Measurements from ENCODE around the gene LHFPL2. TPM values are rescaled to one million over a fixed set of nuclear protein-coding genes. Genes with fewer than 3 reads are reported as not detected.
A peak's percentile ranks its signal among the peaks of the same experiment; 100 is the strongest.
"Not testable (repeated sequence)": the region's sequence is repeated elsewhere in the genome, so short reads cannot be mapped to it uniquely, and the experiment has no call there.

Gene LHFPL2
- total RNA-seq, 2 donors from 2014 or later, result 13.7 to 40.4 TPM

- Histone ChIP-seq H3K9me3 (no peaks in the 10 kb centered on the region), H3K27me3 (replicated peaks; ENCODE audit: insufficient read depth) (no peaks in the 10 kb centered on the region), H3K4me1 (replicated peaks) (no peaks in the 10 kb centered on the region), H3K27ac (no peak overlapping the region), H3K36me3 (no peaks in the 10 kb centered on the region), H3K4me3 (no peak overlapping the region)
- TF ChIP-seq CTCF (IDR thresholded peaks at IDR 0.05) (no peak), POLR2A (IDR thresholded peaks at IDR 0.05) (no peak), POLR2AphosphoS5 (IDR thresholded peaks at IDR 0.05) (no peak)
- 37% methylated on average over 3 of the region's 3 CpGs for WGBS
- no peak for DNase-seq (ENCODE audit: low spot score)
- intact Hi-C loops (cut with DNase I), result no loop called here
These were observed 27.3 kb downstream of the LHFPL2 start for GRCh38 chr5:78621291-78621738.

GRCh38 chr5:78620119-78620518, 28.5 kb downstream of the LHFPL2 start:
- DNase-seq (ENCODE audit: low spot score); H3K27me3 ChIP-seq (replicated peaks; ENCODE audit: insufficient read depth); H3K4me3 ChIP-seq; H3K27ac ChIP-seq; H3K9me3 ChIP-seq; intact Hi-C loops (cut with DNase I); H3K4me1 ChIP-seq (replicated peaks); H3K36me3 ChIP-seq: not testable (repeated sequence)
- 97% methylated on average over 4 of the region's 4 CpGs for WGBS

- TF ChIP-seq POLR2A (IDR thresholded peaks at IDR 0.05) (no peak), POLR2AphosphoS5 (IDR thresholded peaks at IDR 0.05) (no peak), CTCF (IDR thresholded peaks at IDR 0.05) (no peak)
- H3K4me1 ChIP-seq (replicated peaks), result no peaks in the 10 kb centered on the region
- no peak overlapping the region for H3K27ac ChIP-seq
- no peaks in the 10 kb centered on the region for H3K27me3 ChIP-seq (replicated peaks; ENCODE audit: insufficient read depth)
- DNase-seq (ENCODE audit: low spot score), result no peak
- no peaks in the 10 kb centered on the region for H3K9me3 ChIP-seq
- H3K4me3 ChIP-seq, result no peak overlapping the region
- no peaks in the 10 kb centered on the region for H3K36me3 ChIP-seq
- 93% methylated on average over 10 of the region's 10 CpGs for WGBS
- intact Hi-C loops (cut with DNase I), result no loop called here
These were observed 30.3 kb downstream of the LHFPL2 start for GRCh38 chr5:78618303-78618702.

- intact Hi-C loops (cut with DNase I), result no loop called here
- Histone ChIP-seq H3K4me3 (no peak overlapping the region), H3K27me3 (replicated peaks; ENCODE audit: insufficient read depth) (no peaks in the 10 kb centered on the region), H3K9me3 (no peaks in the 10 kb centered on the region), H3K4me1 (replicated peaks) (no peaks in the 10 kb centered on the region), H3K36me3 (no peaks in the 10 kb centered on the region), H3K27ac (no peak overlapping the region)
- WGBS, result 83% methylated on average over 1 of the region's 1 CpG
- TF ChIP-seq CTCF (IDR thresholded peaks at IDR 0.05) (no peak), POLR2A (IDR thresholded peaks at IDR 0.05) (no peak), POLR2AphosphoS5 (IDR thresholded peaks at IDR 0.05) (no peak)
- no peak for DNase-seq (ENCODE audit: low spot score)
These were observed 32.9 kb downstream of the LHFPL2 start for GRCh38 chr5:78615697-78616096.

GRCh38 chr5:78614816-78615215, 33.8 kb downstream of the LHFPL2 start:
- H3K4me3 ChIP-seq, result no peak overlapping the region
- H3K4me1 ChIP-seq (replicated peaks), result no peaks in the 10 kb centered on the region
- H3K36me3 ChIP-seq, result no peaks in the 10 kb centered on the region
- H3K9me3 ChIP-seq, result no peaks in the 10 kb centered on the region
- no peaks in the 10 kb centered on the region for H3K27me3 ChIP-seq (replicated peaks; ENCODE audit: insufficient read depth)
- intact Hi-C loops (cut with DNase I), result no loop called here
- peak overlapping the region in 1 of 2 donors; percentile 22 for H3K27ac ChIP-seq
- no peak for DNase-seq (ENCODE audit: low spot score)
- TF ChIP-seq POLR2A (IDR thresholded peaks at IDR 0.05), result no peak
- TF ChIP-seq POLR2AphosphoS5 (IDR thresholded peaks at IDR 0.05), result no peak
- no peak for TF ChIP-seq CTCF (IDR thresholded peaks at IDR 0.05)

All from prostate gland (tissue), 2 donors.